Naive B cell (primary cell): ENCODE results near the gene SDSL. TPM values are rescaled to one million over a fixed set of nuclear protein-coding genes. Genes with fewer than 3 reads are reported as not detected.
A peak's percentile ranks its signal among the peaks of the same experiment; 100 is the strongest.

Experiments
- ATAC-seq, 2 donors: fragments of 150-1000 bp; cut with Tn5 transposase; 2 replicates each; pipeline ENCODE4 v1.10.0; 2021; ENCODE audit warnings: low read depth in 2 of 2, mild to moderate bottlenecking in 2 of 2, moderate library complexity in 2 of 2
- DNase-seq: peaks from one replicate; pipeline ENCODE4 v3.0.0; 2022
- H3K27ac Mint-ChIP-seq, 6 donors: one replicate each; pipeline ENCODE4 v1.8.0; 2020 to 2022; ENCODE audit warnings: mild to moderate bottlenecking in 6 of 6, mixed read lengths in 6 of 6, moderate library complexity in 5 of 6, inconsistent platforms in 2 of 6
- H3K27me3 Mint-ChIP-seq, 3 donors: one replicate each; pipeline ENCODE4 v1.8.0; 2021 to 2022; ENCODE audit warnings: mixed read lengths in 3 of 3, mild to moderate bottlenecking in 1 of 3
- H3K36me3 Mint-ChIP-seq, 2 donors: one replicate each; pipeline ENCODE4 v1.8.0; 2020 to 2022; ENCODE audit warnings: mixed read lengths in 2 of 2, inconsistent platforms in 1 of 2, mild to moderate bottlenecking in 1 of 2
- H3K4me1 Mint-ChIP-seq, 3 donors: one replicate each; pipeline ENCODE4 v1.8.0; 2020 to 2022; ENCODE audit warnings: mixed read lengths in 3 of 3, inconsistent platforms in 1 of 3, mild to moderate bottlenecking in 1 of 3, moderate library complexity in 1 of 3
- H3K4me3 Mint-ChIP-seq, 8 donors: one replicate each; pipeline ENCODE4 v1.8.0; 2020 to 2022; ENCODE audit warnings: mild to moderate bottlenecking in 8 of 8, mixed read lengths in 8 of 8, moderate library complexity in 8 of 8, inconsistent platforms in 2 of 8
- H3K9me3 Mint-ChIP-seq, 7 donors: one replicate each; pipeline ENCODE4 v1.8.0; 2020 to 2022; ENCODE audit warnings: mixed read lengths in 7 of 7, mild to moderate bottlenecking in 5 of 7, inconsistent platforms in 2 of 7, moderate library complexity in 1 of 7
- polyA plus RNA-seq, 6 donors: library from polyadenylated mRNA; unstranded; fragments of 300-500 nt; fragmentation: Illumina TruSeq; gene quantifications; one replicate each; pipeline ENCODE4 v1.2.3, GENCODE V29; 2021; ENCODE audit warnings: low read depth in 6 of 6

SDSL gene
- polyA plus RNA-seq, 6 donors from 2014 or later, result 0.27 to 0.68 TPM; not detected in 4

DNA sequence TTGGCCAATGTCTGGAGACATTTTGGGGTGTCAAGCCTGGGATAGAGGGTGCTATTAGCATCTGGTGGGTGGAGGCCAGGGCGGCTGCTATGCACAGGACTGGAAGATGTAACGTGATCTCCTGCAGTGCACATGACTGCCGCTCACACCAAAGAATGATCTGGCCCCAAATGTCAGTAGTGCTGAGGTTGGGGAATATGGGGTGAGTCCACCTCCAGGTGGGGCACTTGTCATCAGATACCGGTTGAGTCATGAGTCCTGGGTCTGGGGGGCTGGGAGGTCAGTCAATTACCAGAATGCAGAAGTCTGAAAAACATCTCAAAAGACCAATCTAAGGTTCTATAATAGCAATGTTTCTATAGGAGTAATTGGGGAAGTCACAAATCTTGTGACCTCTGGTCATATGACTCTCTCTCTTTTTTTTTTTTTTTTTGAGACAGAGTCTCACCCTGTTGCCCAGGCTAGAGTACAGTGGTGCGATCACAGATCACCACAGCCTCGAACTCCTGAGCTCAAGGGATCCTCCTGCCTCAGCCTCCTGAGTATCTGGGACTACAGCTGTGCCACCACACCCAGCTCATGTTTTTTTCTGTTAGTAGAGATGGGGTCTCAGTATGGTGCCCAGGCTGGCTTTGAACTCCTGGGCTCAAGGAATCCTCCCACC, 6.0 kb upstream of the SDSL start:
- Mint-ChIP-seq H3K9me3 (no peaks in the 10 kb centered on the region), H3K27ac (peak overlapping the region in 4 of 6 donors; percentile 31 to 72 (median 68)), H3K36me3 (no peaks in the 10 kb centered on the region), H3K27me3 (peaks cover 6 to 26% (median 23%) of the 10 kb centered on the region in 3 donors), H3K4me1 (peaks cover 3 to 17% (median 11%) of the 10 kb centered on the region in 3 donors), H3K4me3 (no peak overlapping the region)
- peak; percentile 6 for DNase-seq
- peak; percentile 63 to 68 for ATAC-seq

DNA sequence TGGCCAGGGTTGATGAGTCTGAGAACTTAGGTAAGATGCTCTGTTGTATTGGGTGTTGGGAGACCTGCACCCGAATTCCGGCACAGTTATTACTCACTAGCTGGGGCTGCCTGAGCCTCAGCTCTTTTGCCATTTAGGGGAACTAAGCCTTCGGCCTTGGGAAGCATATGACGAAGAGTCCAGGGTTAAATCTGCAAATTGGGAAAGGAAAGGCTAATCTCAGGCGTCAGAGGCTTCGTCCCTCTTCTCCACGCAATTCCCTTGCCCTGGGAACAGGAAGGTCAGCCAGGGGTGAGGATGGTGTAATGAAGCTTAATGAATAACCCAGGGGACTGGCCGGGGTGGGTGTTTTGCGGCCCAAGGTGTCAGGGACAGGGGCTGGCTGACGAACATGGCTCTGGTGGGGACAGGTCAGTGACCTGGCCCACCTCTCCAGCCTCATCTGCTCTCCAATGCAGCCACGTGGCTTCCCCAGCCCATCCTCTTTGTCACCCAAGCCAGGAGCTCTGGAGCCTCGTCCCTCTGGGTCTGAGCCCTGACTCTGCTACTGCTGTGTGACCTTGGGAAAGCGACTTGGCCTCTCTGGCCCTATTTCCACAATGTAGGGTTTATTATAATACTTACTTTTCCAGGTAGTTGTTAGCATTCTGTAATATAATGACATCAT, 3.8 kb upstream of the SDSL start:
- no peak for DNase-seq
- H3K27ac Mint-ChIP-seq, result peak overlapping the region in 1 of 6 donors; percentile 32
- no peak overlapping the region for H3K4me3 Mint-ChIP-seq

DNA sequence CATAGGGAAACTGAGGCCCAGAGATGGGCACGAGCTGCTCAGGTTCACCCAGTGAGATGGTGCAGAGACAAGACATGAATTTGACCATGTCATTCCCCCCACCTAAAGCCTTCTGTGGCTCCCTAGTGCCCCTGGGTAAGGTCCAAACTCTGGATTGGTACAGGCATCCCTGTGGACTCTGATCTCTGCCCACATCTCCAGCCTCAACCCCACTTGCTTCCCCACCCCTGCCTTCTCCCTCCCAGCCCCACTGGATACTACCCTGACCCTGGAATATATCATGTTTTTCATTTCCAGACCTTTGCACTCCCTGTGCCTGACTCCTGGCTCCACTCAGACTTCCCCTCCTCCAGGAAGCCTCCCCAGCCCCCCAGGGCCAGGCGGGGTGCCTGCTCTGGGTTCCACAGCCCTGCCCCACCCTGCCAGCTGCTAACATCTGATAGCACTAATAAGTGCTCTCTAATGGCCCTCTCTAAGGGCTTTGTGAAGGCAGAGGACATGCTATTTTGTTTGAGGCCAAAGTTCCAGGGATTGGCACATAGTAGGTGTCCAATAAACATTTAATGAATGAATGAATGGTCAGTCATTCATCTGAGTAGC, 1.1 kb upstream of the SDSL start:
- Mint-ChIP-seq H3K9me3 (no peaks in the 10 kb centered on the region), H3K4me1 (peaks cover 9 to 28% (median 24%) of the 10 kb centered on the region in 3 donors), H3K36me3 (no peaks in the 10 kb centered on the region), H3K27ac (peak overlapping the region in 3 of 6 donors; percentile 37 to 92 (median 91)), H3K27me3 (peaks cover 6 to 17% (median 16%) of the 10 kb centered on the region in 3 donors), H3K4me3 (no peak overlapping the region)
- ATAC-seq (no peak), DNase-seq (no peak)

More for the DNA sequence above, 3.8 kb upstream of the SDSL start:
- Mint-ChIP-seq H3K4me1 (peaks cover 9 to 29% (median 21%) of the 10 kb centered on the region in 3 donors), H3K27me3 (peaks cover 5 to 21% (median 14%) of the 10 kb centered on the region in 3 donors), H3K9me3 (no peaks in the 10 kb centered on the region), H3K36me3 (no peaks in the 10 kb centered on the region)
- no peak for ATAC-seq

DNA sequence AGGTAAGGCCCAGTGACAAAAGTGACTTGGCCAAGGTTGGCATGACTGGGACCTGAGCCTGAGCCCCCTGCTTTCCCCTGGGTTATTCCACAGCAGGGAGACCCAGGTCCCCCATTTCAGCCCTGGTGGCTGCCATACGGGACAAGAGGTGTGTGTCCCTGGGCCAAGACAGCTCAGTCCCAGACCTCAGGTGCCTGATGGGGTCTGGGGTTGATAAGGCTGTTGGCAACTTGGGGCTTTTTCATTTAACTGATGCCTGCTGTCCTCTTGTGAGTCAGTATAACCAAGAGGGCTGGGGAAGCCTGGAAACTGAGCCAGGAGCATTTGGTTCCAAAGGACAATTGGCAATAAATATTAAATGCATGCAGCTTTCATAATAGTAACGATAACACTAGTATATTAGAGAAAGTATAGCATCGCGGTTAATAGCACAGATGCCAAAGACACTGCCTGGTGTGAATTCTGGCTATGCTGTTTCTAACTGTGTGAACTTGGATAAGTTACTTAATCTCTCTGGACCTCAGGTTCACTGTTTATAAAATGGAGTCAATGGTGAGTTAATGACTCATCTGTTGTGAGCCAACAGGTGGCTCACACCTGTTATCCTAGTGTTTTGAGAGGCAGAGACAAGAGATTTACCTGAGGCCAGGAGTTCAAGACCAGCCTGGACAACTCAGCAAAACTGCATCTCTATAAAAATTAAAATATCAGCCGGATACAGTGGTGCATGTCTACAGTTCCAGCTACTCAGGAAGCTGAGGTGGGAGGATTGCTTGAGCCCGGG, 898 bp downstream of the SDSL start:
- Mint-ChIP-seq H3K36me3 (no peaks in the 10 kb centered on the region), H3K4me1 (peaks cover 11 to 23% (median 20%) of the 10 kb centered on the region in 3 donors), H3K9me3 (no peaks in the 10 kb centered on the region), H3K27me3 (peaks cover 8 to 22% (median 22%) of the 10 kb centered on the region in 3 donors), H3K27ac (peak overlapping the region in 2 of 6 donors; percentile 30 to 91), H3K4me3 (no peak overlapping the region)
- no peak for DNase-seq
- ATAC-seq, result no peak

DNA sequence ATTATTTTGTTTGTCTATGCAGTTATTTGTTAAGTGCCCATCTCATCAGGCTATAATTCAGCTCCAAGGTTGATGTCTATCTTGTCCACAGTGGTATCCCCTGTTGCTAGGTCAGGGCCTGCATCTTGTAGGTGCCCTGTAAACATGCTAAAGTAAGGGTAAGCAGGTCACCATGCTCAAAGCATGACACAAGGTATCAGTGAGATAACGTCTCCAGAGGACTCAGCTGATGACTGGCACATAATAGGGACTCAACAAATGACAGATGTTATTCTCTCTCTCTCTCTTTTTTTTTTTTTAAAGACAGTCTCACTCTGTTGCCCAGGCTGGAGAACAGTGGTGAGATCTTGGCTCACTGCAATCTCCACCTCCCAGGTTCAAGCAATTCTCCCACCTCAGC, 2.3 kb downstream of the SDSL start:
- ATAC-seq (no peak), DNase-seq (no peak)
- Mint-ChIP-seq H3K4me3 (peak overlapping the region in 1 of 8 donors; percentile 61), H3K36me3 (no peaks in the 10 kb centered on the region), H3K27me3 (peaks cover 8 to 34% (median 31%) of the 10 kb centered on the region in 3 donors), H3K4me1 (peaks cover 11 to 23% (median 20%) of the 10 kb centered on the region in 3 donors), H3K9me3 (peaks cover 0 to 4% (median 0%) of the 10 kb centered on the region in 7 donors), H3K27ac (peak overlapping the region in 1 of 6 donors; percentile 71)

DNA sequence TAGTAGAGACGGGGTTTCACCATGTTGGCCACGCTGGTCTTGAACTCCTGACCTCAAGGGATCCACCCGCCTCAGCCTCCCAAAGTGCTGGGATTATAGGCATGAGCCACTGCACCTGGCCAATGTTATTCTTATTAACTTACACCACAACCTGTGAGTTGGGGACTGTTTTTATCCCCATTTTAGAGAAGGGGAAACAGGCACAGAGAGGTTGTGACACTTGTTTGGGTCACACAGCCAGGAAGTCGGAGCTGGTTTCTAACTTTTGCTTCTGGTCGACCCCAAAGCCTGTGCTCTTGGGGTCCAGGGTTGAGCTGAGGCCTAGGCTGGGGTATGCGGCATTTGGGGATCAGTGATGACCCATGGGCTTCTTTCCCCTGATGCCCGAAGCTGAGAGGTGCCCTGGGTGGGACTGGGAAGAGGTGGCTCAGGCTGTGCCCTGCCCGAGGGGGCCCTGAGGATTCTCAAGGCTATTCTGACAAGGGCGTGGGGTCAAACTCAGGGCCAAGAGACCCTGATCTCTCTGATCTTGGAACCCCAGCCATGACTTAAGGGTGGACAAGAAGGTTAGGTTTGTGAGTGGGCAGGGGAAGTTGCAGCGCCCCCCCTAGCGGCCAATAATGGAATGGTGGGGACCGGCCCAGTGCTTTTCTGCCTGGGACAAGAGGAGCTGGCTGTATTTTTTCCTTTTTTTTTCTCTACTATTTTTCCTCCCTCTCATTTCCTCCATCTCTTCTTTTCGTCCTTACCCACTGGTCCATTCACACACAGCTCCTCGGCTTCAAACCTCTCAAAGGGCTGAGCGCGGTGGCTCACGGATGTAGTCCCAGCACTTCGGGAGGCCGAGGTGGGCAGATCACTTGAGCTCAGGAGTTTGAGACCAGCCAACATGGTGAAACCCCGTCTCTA, 3.0 kb downstream of the SDSL start:
- DNase-seq (peak; percentile 31), ATAC-seq (no peak)
- Mint-ChIP-seq H3K4me1 (peaks cover 11 to 23% (median 20%) of the 10 kb centered on the region in 3 donors), H3K4me3 (peak overlapping the region in 1 of 8 donors; percentile 61), H3K36me3 (peaks cover 0 to 6% of the 10 kb centered on the region in 2 donors), H3K27me3 (peaks cover 12 to 41% (median 37%) of the 10 kb centered on the region in 3 donors), H3K27ac (peak overlapping the region in 1 of 6 donors; percentile 76), H3K9me3 (peaks cover 0 to 5% (median 3%) of the 10 kb centered on the region in 7 donors)

DNA sequence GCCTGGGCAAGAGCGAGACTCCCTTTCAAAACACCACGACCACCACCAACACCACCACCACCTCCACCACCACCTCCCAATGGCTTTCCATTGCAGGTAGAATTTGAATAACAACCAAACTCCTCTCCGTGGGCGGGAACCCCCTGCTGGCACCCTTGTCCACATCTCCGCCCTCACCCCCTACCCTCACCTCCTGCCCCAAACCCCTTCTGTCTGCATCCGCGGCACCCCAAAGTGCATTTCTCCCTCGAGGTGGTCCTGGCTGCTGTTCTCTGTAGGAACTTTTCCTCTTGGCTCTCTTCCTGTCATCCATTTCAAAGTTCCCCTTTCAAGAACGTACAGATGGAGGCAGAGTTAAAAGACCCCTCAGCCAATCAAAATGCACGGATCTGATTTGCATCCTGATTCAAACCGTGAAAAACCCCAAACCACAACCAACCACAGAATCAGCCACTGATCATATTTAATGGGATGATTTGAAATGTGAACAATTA, 3.8 kb downstream of the SDSL start:
- Mint-ChIP-seq H3K36me3 (peaks cover 0 to 10% of the 10 kb centered on the region in 2 donors), H3K27ac (no peak overlapping the region), H3K27me3 (peaks cover 16 to 49% (median 45%) of the 10 kb centered on the region in 3 donors), H3K4me1 (peaks cover 11 to 23% (median 20%) of the 10 kb centered on the region in 3 donors), H3K9me3 (peaks cover 0 to 9% (median 6%) of the 10 kb centered on the region in 7 donors), H3K4me3 (peak overlapping the region in 2 of 8 donors; percentile 2 to 59)
- ATAC-seq (no peak), DNase-seq (no peak)

DNA sequence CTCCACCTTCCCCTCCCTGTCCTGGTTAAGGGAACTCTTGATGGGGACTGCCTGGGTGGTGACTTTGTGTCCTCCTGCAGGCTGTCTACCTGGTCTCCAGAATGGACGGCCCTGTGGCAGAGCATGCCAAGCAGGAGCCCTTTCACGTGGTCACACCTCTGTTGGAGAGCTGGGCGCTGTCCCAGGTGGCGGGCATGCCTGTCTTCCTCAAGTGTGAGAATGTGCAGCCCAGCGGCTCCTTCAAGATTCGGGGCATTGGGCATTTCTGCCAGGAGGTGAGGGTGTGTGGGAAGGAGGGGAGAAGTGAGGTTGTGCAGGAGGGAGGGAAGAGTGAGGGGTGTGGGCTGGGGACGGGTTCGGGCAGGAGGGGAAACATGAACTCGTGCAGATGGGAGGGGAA, 5.7 kb downstream of the SDSL start:
- peaks cover 0 to 10% of the 10 kb centered on the region in 2 donors for H3K36me3 Mint-ChIP-seq
- peaks cover 0 to 9% (median 6%) of the 10 kb centered on the region in 7 donors for H3K9me3 Mint-ChIP-seq
- no peak overlapping the region for H3K4me3 Mint-ChIP-seq
- H3K27ac Mint-ChIP-seq, result no peak overlapping the region
- peaks cover 5 to 10% (median 9%) of the 10 kb centered on the region in 3 donors for H3K4me1 Mint-ChIP-seq
- ATAC-seq, result no peak
- DNase-seq, result no peak
- peaks cover 23 to 64% (median 54%) of the 10 kb centered on the region in 3 donors for H3K27me3 Mint-ChIP-seq

DNA sequence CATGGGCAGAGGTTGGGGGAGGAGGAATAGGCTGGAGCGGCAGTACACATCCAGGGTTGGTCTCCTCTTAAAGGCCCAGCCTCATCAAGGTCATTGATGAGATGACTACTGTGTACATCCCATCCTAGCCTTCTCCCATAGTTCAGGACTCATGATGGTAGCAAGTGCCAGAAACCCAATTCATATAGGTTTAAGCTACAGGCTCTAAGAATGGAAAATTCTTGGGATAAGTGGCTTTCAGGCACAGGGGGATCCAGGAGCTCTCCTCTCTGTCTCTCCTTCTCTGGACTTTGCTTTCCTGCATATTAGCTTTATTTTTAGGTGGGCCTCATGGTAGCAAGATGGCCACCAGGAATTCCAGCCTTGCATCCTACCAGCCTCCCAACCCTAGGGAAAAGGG, 6.3 kb downstream of the SDSL start:
- Mint-ChIP-seq H3K27me3 (peaks cover 27 to 70% (median 59%) of the 10 kb centered on the region in 3 donors), H3K4me1 (peaks cover 5 to 10% (median 9%) of the 10 kb centered on the region in 3 donors), H3K36me3 (peaks cover 0 to 10% of the 10 kb centered on the region in 2 donors), H3K27ac (no peak overlapping the region), H3K4me3 (no peak overlapping the region), H3K9me3 (peaks cover 0 to 9% (median 6%) of the 10 kb centered on the region in 7 donors)
- ATAC-seq (no peak), DNase-seq (no peak)

DNA sequence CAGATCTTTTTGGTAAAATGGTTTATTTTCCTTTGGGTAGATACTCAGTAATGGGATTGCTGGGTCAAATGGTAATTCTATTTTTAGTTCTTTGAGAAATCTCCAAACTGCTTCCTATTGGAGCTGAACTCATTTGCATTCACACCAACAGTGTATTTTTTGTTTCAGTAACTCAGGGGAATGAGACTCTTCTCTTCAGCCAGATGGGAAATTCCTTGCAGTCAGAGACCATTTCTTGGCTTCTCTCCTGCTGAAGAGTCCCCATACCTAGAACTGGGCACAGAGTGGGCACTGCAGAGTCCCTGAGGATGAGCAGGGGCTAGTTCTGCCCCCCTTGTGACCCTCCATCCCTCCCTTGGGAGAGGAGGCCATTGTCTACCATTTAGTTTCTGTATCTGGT, 10.8 kb downstream of the SDSL start:
- Mint-ChIP-seq H3K27ac (no peak overlapping the region), H3K4me3 (no peak overlapping the region), H3K36me3 (peaks cover 0 to 10% of the 10 kb centered on the region in 2 donors), H3K9me3 (peaks cover 0 to 9% (median 6%) of the 10 kb centered on the region in 7 donors), H3K27me3 (peaks cover 22 to 52% (median 46%) of the 10 kb centered on the region in 3 donors), H3K4me1 (no peaks in the 10 kb centered on the region)
- ATAC-seq (no peak), DNase-seq (no peak)

DNA sequence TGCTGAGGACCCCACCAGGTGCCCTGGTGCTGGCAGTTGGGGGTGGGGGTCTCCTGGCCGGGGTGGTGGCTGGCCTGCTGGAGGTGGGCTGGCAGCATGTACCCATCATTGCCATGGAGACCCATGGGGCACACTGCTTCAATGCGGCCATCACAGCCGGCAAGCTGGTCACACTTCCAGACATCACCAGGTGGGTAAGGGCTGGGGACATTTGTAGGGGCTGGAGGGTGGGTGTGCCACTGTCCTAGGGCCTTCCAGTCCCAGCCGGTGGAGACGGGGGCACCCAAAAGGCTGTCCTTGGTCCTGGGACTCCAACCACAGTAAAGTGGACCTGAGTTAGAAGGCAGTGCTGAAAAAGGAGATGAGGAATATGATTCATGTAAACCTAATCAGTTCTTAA, 13.2 kb downstream of the SDSL start:
- Mint-ChIP-seq H3K4me3 (no peak overlapping the region), H3K4me1 (no peaks in the 10 kb centered on the region), H3K27me3 (peaks cover 17 to 29% (median 24%) of the 10 kb centered on the region in 3 donors), H3K36me3 (peaks cover 0 to 2% of the 10 kb centered on the region in 2 donors), H3K9me3 (peaks cover 0 to 4% (median 2%) of the 10 kb centered on the region in 7 donors), H3K27ac (no peak overlapping the region)
- no peak for ATAC-seq
- DNase-seq, result no peak

DNA sequence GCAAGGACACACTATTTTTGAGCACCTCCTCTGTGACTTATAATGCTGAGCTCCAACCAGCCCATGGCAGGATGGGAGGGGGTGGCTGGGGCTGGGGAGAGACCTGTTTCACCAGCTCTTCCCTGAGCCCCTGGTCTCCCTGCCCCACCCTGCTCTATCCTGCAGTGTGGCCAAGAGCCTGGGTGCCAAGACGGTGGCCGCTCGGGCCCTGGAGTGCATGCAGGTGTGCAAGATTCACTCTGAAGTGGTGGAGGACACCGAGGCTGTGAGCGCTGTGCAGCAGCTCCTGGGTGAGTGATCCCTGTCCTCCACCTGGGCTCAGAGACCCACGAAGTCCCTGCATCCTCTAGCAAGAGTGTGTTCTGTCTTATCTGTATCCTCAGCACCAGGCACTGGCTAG, 14.4 kb downstream of the SDSL start:
- H3K36me3 Mint-ChIP-seq, result no peaks in the 10 kb centered on the region
- peaks cover 18 to 19% (median 18%) of the 10 kb centered on the region in 3 donors for H3K27me3 Mint-ChIP-seq
- no peak overlapping the region for H3K27ac Mint-ChIP-seq
- H3K4me3 Mint-ChIP-seq, result no peak overlapping the region
- DNase-seq, result no peak
- peaks cover 0 to 3% (median 0%) of the 10 kb centered on the region in 7 donors for H3K9me3 Mint-ChIP-seq
- no peak for ATAC-seq
- no peaks in the 10 kb centered on the region for H3K4me1 Mint-ChIP-seq
